ENCODE data around the gene TBX22.
"Not testable (repeated sequence)": the region's sequence is repeated elsewhere in the genome, so short reads cannot be mapped to it uniquely, and the experiment has no call there.

Gene TBX22

GRCh38 chrX:80014141-80014940, at the start of gene TBX22:
Gene TBX22, plus strand, starts transcription at chrX:80014753. Its CDS starts 7,517 bp downstream, at chrX:80022270.
- no peak for DNase-seq (ENCODE audit: low read depth)

- no peak for DNase-seq (ENCODE audit: low read depth)
These were observed 38.9 kb upstream of the TBX22 start for GRCh38 chrX:79975605-79976004.

- DNase-seq (ENCODE audit: low read depth), result no peak
These were observed 10.1 kb upstream of the TBX22 start for GRCh38 chrX:80004458-80004857.

- no peak for DNase-seq (ENCODE audit: low read depth)
These were observed 3.0 kb upstream of the TBX22 start for GRCh38 chrX:80011522-80011921.

- DNase-seq (ENCODE audit: low read depth), result no peak
These were observed 1.6 kb downstream of the TBX22 start for GRCh38 chrX:80016182-80016581.

- no peak for DNase-seq (ENCODE audit: low read depth)
These were observed 7.1 kb downstream of the TBX22 start for GRCh38 chrX:80021621-80022020.

- no peak for DNase-seq (ENCODE audit: low read depth)
These were observed 7.9 kb downstream of the TBX22 start for GRCh38 chrX:80022363-80023031.

GRCh38 chrX:80026116-80026515, 11.6 kb downstream of the TBX22 start:
- DNase-seq (ENCODE audit: low read depth), result no peak

- not testable (repeated sequence) for DNase-seq (ENCODE audit: low read depth)
These were observed 51.6 kb downstream of the TBX22 start for GRCh38 chrX:80066156-80066555.

GRCh38 chrX:80075625-80076024, 61.1 kb downstream of the TBX22 start:
- DNase-seq (ENCODE audit: low read depth), result not testable (repeated sequence)

Measured in EH (cell line).